HT-29 (cell line): ENCODE data around the gene BCAP29. TPM values are rescaled to one million over a fixed set of nuclear protein-coding genes. Genes with fewer than 3 reads are reported as not detected.

Source experiments
- DNase-seq: peaks from one replicate; pipeline ENCODE4 v3.0.0-alpha.2; 2015; ENCODE audit warnings: low spot score
- total RNA-seq: library from RNA; depleted of rRNA; stranded (reverse); fragments of >200 nt; shearing (Covaris generic); gene quantifications from 2 replicates; pipeline ENCODE4 v1.2.3, GENCODE V29; 2014

BCAP29 gene
- total RNA-seq, 1 experiment from 2014 or later = 13.9 TPM

DNA sequence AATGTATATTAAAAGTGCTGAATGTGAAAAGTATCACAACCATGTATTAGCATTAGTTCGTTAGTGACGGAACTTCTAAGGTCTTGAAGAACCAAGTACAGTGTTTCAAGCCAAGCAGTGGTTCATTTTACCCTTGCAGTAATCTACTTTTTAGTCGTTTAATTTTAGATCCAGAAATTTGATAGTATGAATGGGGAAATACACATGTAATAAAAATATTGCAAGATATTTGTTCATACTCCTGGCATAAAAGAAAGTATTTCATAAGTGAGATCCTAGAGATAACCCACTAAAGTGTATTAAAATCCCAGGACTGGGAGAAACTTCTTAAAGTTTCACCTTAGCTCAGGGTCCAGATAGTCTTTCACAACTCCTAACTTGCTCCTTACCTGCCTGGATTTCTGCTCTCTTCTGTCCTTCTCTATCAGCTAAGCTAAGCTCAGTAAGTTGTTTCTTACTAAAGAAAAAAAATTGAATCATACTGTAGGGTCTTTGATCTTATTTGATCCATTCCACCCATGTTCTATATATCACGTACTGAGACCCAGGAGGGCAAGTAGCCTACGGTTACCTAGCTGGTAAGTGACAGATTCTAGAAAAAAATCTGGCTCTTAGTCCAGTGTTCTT lies 1.5 kb downstream of the BCAP29 start:
- DNase-seq = peak; percentile 31

DNA sequence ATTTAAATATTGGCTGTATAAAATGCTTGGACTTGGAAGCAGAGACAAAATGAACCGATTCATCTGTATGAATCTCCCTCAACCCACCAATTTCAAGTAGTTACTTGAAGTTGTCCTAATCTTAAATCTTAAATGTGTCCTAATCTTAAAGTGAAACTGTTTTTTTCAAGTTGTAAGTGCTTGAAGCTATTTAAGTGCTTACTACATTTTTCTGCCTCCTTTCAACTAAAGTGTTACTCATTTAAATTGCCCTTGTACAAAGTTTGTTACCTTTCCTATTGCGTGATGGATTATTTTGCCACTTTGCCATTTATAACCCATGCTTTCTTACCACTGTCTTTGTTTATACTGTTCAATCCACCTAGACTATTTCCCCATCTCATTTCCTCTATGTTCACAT lies 2.8 kb downstream of the BCAP29 start:
- no peak for DNase-seq

DNA sequence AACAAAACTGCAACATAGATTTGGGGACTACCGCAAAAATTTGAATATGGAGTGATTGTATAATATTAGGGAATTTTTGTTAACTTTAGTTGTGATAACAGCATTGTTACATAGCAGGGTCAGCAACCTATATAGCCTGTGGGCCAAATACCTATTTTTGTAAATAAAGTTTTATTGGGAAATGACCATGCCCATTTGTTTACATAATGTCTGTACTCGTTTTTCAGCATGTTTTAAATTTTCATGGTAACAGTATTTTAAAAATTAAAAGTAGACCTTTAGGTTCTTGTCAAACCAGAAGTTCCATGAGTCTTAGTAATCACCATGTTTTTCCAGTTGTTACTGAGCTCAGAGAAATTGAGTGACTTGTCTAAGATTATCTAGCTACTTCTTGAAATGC lies 4.7 kb downstream of the BCAP29 start:
- no peak for DNase-seq

DNA sequence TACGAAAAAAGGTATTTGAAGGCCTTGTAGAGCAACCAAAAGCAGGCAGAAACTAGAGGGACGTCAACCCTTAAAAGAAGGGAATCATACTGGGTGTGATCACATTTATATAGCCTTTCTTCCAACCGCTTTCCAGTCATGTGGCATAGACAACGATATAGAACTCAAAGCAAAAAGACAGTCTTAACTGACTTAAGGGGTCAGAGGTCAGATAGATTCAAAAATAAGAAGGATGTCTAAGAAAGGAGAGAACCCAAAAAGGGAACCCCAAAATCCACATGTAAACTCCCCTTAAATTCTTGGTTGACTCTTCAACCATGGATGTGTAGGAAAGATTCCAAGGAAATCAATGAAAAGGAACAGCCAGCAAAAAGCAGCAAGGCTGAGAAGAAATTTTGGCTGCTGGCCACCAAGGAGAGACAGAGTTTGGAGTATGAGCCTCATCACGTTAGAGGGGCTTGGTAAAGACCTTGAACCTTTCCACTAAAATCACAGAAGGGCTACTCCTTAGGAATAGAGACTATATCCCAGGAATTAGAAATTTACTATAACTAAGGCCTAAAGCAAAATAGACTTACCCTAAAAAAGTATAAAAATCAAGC lies 8.6 kb downstream of the BCAP29 start:
- no peak for DNase-seq

DNA sequence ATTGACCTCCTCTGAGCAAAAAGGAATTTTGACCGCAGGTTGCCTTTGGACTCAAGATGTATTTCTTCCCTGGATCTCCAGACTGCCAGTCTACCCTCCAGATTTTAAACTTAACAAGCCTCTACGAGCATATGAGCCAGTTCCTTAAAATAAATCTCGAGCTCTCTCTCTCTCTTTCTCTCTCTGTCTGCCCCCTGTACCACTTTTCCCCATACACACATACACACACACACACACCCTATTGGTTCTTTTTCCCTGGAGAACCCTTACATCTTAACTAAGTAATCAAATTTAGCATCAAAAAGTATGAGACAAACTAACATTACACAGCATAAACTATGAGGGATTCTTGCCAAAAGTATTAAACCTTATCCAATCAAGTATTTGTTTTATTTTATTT lies 11.4 kb downstream of the BCAP29 start:
- DNase-seq = no peak

DNA sequence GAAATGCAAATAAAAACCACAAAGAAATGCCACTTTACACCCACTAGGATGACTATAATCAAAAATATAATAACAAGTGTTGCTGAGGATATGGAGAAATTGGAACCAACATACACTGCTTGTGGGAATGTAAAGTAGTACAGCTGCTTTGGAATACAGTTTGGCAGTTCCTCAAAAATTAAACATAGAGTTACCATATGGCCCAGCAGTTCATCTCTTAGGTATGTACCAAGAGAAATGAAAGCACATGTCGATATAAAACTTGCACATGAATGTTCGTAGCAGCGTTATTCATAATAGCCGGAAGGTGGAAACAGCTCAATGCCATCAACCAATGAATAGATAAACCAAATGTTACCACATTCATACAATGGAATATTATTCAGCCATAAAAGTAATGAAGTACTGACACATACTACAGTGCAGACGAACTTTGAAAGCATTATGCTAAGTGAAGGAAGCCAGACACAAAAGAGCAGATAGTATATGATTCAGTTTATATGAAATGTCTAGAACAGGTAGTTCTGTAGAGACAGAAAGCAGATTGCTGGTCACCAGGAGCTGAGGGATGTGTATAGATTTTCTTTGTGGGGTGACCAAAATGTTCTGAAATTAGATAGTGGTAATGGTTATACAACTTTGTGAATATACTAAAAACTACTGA lies 12.4 kb downstream of the BCAP29 start:
- DNase-seq = no peak

DNA sequence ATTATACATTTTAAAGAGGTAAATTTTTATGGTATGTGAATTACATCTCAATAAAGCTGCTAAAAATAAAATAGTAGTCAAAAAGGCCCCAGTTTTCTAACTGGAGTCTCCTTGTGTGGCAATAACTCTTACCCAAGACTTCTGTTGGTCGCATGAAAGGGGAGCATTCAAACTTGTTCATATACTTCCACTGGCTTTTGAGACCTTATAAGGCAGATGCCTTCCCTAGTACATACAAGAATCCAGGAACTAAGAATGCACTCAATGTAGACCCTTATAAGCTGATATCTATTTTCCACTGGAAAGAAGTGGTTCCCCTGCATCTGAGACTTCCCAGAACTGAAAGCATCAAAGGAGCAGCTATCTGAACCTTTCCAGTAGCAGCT lies 13.0 kb downstream of the BCAP29 start:
- no peak for DNase-seq

DNA sequence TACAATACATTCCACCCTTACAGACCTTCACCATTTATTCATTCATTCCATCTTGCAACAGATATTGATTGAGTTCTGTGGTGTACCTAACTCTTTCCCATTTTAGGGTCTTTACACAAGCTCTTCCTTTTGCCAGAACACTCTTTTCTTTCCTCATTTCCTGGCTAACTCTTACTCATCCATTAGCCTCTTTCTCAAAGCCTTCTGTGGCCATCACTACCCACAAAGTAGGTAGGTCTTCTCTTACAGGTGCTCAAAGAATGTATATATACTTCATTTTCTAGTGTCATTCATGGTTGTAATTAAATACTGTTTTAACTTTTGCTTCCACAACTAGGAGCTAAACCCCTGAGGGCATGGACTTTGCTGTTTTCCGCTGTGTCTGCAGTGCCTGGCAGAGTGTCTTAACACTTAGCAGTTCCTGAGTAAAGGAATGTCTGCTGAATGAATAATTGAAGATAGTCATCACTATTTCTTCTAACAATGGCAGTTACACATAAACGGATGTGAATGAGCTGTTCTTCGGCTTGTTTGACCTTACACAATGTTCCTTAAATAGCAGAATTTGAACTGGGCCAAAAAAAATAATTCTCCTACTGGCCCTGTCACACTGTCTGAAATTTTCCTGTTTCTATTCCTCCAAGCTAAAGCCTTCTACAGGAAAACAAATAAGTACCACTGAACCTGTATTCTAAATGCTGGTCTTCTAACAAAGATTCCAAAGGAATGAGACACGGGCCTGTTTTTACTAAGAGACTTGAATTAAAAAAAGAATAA lies 15.1 kb downstream of the BCAP29 start:
- no peak for DNase-seq

DNA sequence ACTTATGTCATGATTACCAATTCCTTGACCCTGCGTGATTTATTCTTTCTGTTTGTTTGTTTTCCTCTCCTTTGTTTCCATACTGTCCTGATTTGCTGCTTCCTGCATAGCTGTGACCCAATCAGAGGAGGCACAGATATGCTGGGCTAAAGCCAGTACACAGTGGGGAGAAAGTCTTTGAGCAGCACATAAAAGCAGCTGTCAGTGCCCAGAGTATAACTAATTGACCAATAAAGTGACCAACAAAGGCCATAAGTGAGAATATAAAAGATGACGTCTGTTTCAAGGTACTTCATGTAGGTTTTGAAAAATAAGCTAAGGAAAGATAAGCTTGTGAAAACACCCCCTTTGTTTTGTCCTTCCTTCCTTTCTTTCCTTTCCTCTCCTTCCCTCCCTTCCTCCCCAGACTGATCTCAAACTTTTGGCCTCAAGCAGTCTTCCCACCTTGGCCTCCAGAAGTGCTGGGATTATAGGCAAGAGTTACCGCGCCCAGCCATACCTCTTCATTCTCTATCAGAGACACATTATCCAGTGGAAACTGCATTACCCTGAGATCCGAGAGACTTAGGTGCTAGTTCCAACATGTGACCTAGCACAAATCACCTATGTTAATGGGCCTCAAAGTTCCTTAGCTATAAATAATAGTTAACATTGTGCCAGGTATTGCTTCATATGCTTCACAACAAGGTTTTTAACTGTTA lies 17.0 kb downstream of the BCAP29 start:
- DNase-seq = no peak

DNA sequence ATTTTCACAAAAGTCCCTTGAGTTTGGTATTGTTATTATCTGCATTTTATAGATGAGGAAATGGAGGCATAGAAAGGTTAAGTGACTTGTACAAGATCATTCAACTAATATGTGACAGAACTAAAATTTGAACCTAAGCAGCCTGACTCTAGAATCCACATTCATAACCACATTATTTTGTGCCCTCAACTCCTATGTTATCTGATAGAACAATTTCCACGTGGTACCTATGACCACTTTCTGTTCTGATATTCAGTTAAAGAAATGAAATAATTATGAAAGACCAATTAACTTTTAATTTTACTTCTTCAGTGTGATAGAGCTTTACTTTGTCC lies 17.5 kb downstream of the BCAP29 start:
- no peak for DNase-seq

DNA sequence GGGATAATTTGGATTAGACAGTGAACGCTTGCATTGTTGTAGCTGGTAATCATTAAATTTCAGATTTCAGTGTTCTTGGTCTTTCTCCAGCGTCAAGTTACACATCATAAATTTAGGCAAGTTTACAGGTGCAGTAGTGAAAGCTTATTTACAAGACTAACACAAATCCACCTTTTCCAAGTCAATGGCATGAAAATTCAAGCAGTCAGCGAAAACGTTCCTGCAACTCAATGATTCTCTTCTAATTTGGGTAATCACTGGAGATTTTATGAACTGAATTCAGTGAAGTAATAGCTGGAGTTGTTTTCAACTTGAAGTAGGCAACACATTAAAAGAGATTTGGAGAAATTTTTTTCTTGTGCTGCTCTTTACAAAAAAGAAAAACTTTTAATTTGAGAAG lies 17.9 kb downstream of the BCAP29 start:
- DNase-seq = no peak

DNA sequence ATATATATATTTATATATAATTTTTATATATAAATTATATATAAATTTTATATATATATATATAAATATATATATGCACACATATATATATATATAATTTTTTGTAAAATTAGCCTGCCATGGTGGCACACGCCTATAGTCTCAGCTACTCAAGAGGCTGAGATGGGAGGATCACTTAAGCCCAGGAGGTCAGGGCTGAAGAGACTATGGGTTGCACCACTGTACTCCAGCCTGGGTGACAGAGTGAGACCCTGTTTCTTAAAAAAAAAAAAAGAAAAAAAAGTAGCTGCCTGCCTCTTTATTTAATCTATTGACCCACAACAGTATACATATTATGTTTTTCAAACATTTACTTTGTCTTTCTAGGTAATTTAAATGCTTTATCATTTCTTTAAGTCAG lies 19.2 kb downstream of the BCAP29 start:
- no peak for DNase-seq

DNA sequence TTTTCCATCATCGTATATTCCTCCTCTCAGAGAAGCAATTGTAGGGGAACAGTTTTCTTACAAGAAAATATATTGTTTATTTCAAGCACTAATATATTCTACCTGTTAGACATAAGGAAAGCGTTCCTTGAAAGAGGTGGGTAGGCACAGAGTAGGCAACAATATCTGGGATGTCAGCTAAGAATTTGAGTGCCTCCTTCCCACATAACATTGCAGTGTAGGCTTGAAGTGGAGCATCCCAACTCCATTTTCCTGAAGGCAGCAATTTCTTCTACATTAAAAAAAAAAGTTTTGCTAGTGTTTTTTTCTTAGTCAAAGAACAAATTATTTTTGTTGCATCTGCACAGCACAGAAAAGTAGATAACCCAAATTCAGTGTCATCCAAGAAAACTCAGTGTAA lies 20.8 kb downstream of the BCAP29 start:
- no peak for DNase-seq

DNA sequence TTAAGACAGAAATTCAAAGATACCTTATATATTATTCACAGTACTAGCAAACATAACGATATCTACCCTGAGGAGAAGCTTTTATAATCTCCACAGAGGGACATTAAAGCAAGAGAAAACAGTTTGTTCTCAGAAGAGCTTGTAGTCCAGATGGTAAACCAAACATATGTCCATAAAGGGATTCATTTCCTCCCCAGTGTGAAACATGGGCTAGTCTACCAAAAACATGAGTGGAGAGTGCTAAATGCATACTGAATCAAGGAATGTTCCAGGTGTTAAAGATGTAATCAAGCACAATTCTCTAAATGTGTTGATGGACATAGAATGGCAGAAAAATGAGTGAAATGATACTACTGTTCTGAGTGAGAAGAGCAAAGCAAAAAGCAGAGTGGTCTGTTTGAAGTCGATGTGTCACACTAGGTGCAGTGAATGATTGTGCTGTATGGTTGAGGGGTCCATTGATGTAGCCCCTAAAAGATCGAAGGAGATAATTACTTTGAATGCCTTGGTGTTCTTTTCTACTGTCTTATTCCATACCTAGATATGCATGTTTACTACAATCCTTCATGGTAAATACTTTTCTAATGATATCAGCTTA lies 25.3 kb downstream of the BCAP29 start:
- no peak for DNase-seq

DNA sequence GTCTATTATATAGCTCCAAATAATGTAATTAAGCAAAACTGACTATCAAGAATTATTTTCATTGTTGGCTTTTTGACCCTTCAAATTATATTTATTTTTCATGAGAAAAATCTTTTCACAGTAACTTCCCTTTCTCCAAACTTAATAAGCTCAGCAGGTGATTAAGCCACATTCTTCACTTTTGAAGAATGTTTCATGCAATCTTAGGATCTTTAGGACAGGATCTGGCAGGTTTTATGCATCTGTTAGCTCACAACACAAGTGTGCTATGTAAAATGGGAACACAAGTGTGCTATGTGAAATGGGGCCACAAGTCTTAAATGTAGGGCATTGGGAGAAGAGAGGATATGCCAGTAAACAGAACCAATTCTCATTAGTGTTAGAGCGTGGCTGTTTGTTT lies 26.3 kb downstream of the BCAP29 start:
- DNase-seq = no peak

DNA sequence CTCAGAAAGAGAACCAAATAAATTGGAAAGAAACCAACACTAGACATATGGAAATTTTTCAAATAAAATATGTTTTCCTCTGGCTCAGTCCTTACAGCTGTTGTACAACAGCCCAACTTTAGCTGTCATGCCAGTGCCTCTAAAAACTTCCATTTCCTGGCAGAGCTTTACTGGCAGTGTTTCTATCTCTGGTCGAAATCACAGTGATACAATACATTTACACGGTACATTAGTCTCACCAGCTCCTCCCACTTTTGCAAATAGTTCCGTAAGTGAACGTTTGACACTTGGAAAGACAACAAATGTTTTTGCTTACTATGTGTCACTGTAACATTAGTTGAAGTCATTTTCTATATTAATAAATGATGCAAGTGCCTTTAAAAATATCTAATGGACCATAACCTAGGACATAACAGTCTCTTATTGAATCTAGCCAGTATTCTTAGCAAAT lies 29.8 kb downstream of the BCAP29 start:
- no peak for DNase-seq

DNA sequence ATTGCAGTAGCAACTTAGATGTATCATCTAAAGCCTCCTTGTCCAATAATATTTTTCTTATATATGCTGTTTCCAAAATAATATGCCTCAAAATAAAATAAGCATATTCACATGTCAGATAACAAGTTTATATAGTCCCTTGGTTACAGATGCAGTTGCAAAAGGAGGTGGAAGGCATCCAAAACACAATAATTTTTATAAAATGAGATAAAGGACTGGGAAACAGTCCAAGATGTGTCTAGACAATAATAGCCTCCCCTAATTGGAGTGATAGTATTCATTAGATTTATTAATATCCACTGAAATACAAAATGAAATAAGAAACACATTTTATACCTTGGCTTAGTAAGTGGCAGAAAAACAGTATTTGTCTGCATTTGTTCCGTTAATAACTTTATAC lies 30.3 kb downstream of the BCAP29 start:
- no peak for DNase-seq

DNA sequence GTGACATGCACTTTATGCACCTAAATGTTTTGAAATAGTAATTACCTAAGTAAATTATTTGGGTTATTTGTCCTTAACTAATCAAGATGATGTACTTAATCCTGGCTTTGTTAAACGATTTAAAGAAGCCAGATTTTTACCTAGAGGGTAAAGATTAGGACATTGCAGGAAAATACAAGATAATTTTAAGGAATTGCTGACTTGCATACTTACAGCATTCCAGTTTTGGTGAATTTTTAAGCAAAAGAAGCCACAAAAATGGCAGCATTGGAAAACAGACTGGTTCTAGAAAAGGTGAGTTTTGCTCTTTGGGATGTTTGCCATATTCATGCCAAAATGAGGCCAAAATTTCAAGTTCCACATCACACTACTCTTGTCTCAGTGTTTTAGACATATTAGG lies 33.4 kb downstream of the BCAP29 start:
- no peak for DNase-seq

DNA sequence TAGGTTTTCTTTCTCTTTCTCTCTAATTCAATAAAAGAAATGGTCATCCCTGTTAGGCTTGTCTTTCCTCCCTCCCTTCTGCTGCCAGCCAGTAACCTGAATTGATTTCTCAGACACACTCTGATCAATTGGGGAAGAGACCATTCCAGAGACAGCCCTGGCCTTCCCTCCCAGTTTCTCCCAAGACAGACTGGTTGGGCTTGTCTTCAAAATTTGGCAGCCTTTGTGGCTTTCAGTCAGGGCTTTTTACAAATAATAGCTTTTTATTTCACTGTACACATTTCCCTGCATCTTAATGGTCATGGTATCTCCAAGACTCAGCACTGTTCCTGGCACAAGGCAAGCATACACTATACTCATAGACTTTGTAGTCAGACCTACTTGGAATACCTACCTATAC lies 33.9 kb downstream of the BCAP29 start:
- DNase-seq = no peak

DNA sequence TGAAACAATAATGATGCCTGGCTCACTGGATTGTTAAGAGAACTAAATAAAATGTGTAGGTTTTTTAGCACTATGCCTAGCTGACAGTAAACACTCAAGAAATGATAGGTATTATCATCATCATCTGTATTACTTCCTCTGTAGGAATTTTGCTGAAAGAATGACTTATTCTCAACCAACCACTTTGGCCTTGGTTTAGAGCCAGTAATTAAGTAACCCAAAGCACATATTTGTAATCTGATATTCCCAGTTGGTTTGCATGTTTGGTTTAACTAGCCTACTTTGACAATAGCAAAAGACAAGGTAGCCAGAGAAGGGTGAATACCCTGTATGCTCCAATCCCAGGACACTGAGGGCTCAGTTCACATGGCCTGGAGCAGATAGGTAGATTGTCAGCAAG lies 34.4 kb downstream of the BCAP29 start:
- DNase-seq = no peak

DNA sequence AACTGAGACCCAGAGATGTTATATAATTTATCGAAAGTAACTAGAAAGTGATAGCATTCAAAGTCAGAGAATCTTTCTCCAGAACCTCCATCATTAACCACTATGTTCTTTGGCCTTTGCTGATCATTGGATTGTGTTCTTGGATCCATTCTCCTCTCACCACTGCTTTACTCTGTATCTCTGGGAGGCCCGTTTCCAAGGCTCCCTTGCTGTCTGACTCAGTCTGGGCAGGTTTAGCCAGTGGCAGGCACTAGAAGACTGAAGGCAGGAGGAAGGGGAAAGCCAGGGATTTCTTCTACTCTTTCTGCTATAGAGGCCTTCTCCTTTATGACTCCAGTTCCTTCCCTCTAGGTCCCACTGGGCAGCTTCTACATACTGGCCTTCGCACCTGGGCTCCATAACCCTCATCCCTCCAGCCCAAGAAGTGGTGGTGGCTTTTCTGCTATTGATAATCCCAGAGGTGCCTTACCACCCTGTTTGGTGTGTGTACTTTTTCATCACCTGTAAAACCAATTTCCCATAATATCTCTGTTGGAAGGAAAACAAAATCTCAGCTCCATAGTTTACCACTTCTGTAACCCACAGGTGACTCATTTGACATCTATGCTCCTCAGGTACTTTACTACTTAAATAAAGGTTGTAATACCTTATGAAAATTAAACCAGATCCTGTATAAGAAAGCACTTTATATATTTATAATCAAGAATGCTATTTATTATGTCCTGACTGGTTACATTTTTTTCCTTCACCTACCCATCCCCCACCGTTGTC lies 36.0 kb downstream of the BCAP29 start:
- DNase-seq = no peak
